ENCODE results near the gene PALD1. TPM values are rescaled to one million over a fixed set of nuclear protein-coding genes. Genes with fewer than 3 reads are reported as not detected.

PALD1 gene
- polyA plus RNA-seq, 1 of the 3 experiments (the other 2 are of a cell fraction) = 0.16 TPM

DNA sequence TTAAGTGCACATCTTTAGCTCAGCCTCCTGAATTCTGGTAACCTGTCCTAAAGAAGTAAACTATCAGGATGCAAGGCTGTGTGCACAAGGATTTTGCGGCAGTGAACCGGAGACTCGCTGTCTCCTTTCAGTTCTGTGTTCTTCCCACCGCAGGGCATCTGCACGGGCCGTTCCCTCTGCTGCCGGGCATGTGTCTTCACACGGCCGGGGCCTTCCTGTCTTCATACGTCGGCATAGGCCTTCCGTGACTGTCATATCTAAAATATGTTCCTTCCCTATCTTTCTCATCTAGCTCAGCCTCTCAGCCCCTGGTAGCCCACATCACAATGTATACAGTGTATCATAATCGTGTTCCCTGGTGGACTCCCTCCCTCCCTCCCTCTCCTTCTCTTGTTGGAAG, 16.4 kb downstream of the PALD1 start:
- H3K9me2 ChIP-seq = no peaks in the 10 kb centered on the region
- POLR2A ChIA-PET = no interaction called here
- H3F3A ChIP-seq (replicated peaks; ENCODE audit: insufficient read depth) = no peaks in the 10 kb centered on the region
- CTCF ChIA-PET = interaction anchor here (2.8 kb wide), 1 partner anchor 33 kb away, joined by 9 read pairs; no protein-coding TSS in a partner anchor
- 84% methylated on average over 13 of the region's 13 CpGs for WGBS (ENCODE audit: low lambda C conversion rate)
- no peaks in the 10 kb centered on the region for H3K27me3 ChIP-seq (ENCODE audit: insufficient read depth)
- no peak overlapping the region for H3K4me3 ChIP-seq (ENCODE audit: low read depth in 2 of 2, low read length in 1 of 2)
- no peaks in the 10 kb centered on the region for H3K9me3 ChIP-seq
- no peak overlapping the region for H3K4me2 ChIP-seq
- no peak overlapping the region for H3K9ac ChIP-seq
- no peak for DNase-seq
- H3K4me1 ChIP-seq (ENCODE audit: control insufficient read depth in 1 of 2, insufficient read depth in 2 of 2, low read depth in 1 of 2, low read length in 1 of 2) = peaks cover 0 to 11% of the 10 kb centered on the region in 2 experiments; a peak in 1 of 4 replicates
- no peak overlapping the region for H3K27ac ChIP-seq (ENCODE audit: low read depth in 2 of 2, low read length in 1 of 2)
- no peak for TF ChIP-seq NFIC (IDR thresholded peaks at IDR 0.05; ENCODE audit: borderline replicate concordance)
- TF ChIP-seq MXI1 (IDR thresholded peaks at IDR 0.05; ENCODE audit: low read depth, low read length) = no peak
- no peak for TF ChIP-seq SIN3A (IDR thresholded peaks at IDR 0.05; ENCODE audit: borderline replicate concordance, low read depth, low read length)
- TF ChIP-seq POLR2AphosphoS5 (IDR thresholded peaks at IDR 0.05; ENCODE audit: low read depth, low read length) = no peak
- no peak for TF ChIP-seq EZH2phosphoT487 (IDR thresholded peaks at IDR 0.05; ENCODE audit: borderline replicate concordance, low read depth)
- TF ChIP-seq RCOR1 (IDR thresholded peaks at IDR 0.05; ENCODE audit: low read length) = no peak
- TF ChIP-seq NRF1 (IDR thresholded peaks at IDR 0.05; ENCODE audit: low read depth, low read length) = no peak
- TF ChIP-seq CHD2 (IDR thresholded peaks at IDR 0.05; ENCODE audit: low read length, partially characterized antibody) = no peak
- TF ChIP-seq, protein P1, sequence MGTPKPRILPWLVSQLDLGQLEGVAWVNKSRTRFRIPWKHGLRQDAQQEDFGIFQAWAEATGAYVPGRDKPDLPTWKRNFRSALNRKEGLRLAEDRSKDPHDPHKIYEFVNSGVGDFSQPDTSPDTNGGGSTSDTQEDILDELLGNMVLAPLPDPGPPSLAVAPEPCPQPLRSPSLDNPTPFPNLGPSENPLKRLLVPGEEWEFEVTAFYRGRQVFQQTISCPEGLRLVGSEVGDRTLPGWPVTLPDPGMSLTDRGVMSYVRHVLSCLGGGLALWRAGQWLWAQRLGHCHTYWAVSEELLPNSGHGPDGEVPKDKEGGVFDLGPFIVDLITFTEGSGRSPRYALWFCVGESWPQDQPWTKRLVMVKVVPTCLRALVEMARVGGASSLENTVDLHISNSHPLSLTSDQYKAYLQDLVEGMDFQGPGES (IDR thresholded peaks at IDR 0.05; ENCODE audit: low read depth, low read length) = no peak
- TF ChIP-seq GATA2 (CRISPR knock-in tag; IDR thresholded peaks at IDR 0.05) = no peak
- TF ChIP-seq ELF1 (IDR thresholded peaks at IDR 0.05) = no peak
- TF ChIP-seq, protein P2, sequence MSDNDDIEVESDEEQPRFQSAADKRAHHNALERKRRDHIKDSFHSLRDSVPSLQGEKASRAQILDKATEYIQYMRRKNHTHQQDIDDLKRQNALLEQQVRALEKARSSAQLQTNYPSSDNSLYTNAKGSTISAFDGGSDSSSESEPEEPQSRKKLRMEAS (IDR thresholded peaks at IDR 0.05; ENCODE audit: low read depth) = no peak
- no peak for TF ChIP-seq YY1 (IDR thresholded peaks at IDR 0.05; ENCODE audit: low read depth)
- TF ChIP-seq RAD21 (IDR thresholded peaks at IDR 0.05; ENCODE audit: low read length) = no peak
- no peak for TF ChIP-seq RFX5 (IDR thresholded peaks at IDR 0.05; ENCODE audit: low read length)
- no peaks in the 10 kb centered on the region for H3K79me2 ChIP-seq (ENCODE audit: insufficient read depth)
- no peaks in the 10 kb centered on the region for H4K20me1 ChIP-seq (ENCODE audit: insufficient read depth)
- H3K36me3 ChIP-seq (replicated peaks in 1 of 2; ENCODE audit: control insufficient read depth in 1 of 2, insufficient read depth in 2 of 2, low read length in 1 of 2) = no peaks in the 10 kb centered on the region
- H2AFZ ChIP-seq (ENCODE audit: low read depth) = no peak overlapping the region

DNA sequence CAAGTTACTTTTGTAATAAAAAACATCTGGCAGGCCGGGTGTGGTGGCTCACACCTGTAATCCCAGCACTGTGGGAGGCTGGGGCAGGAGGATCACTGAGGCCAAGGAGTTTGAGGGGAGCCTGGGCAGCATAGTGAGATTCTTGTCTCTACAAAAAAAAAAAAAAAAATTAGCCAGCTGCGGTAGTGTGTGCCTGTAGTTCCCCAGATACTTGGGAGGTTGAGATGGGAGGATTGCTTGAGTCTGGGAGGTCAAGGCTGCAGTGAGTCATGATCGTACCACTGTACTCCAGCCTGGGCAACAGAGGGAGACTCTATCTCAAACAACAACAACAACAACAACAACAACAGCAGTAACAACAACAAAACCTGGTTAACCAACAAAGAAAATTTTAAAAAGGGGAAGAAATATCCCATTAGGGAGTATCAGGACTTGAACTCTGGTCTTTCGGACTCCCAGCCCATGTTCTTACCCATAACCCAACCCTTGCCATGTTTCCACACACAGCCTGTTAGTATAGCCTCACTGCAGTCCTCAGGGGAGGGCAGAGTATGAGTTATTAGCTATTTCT, 17.2 kb downstream of the PALD1 start:
- no peak overlapping the region for H3K4me3 ChIP-seq (ENCODE audit: low read depth in 2 of 2, low read length in 1 of 2)
- H3K27me3 ChIP-seq (ENCODE audit: insufficient read depth) = no peaks in the 10 kb centered on the region
- no peak overlapping the region for H3K4me2 ChIP-seq
- no peaks in the 10 kb centered on the region for H3K79me2 ChIP-seq (ENCODE audit: insufficient read depth)
- no peaks in the 10 kb centered on the region for H3K36me3 ChIP-seq (replicated peaks in 1 of 2; ENCODE audit: control insufficient read depth in 1 of 2, insufficient read depth in 2 of 2, low read length in 1 of 2)
- CTCF ChIA-PET = interaction anchor here (2.8 kb wide), 1 partner anchor 34 kb away, joined by 9 read pairs; no protein-coding TSS in a partner anchor
- no peak overlapping the region for H3K9ac ChIP-seq
- WGBS (ENCODE audit: low lambda C conversion rate) = 72% methylated on average over 4 of the region's 4 CpGs
- H2AFZ ChIP-seq (ENCODE audit: low read depth) = no peak overlapping the region
- H3F3A ChIP-seq (replicated peaks; ENCODE audit: insufficient read depth) = no peaks in the 10 kb centered on the region
- H3K27ac ChIP-seq (ENCODE audit: low read depth in 2 of 2, low read length in 1 of 2) = no peak overlapping the region
- POLR2A ChIA-PET = no interaction called here
- peaks cover 0 to 11% of the 10 kb centered on the region in 2 experiments; a peak in 1 of 4 replicates for H3K4me1 ChIP-seq (ENCODE audit: control insufficient read depth in 1 of 2, insufficient read depth in 2 of 2, low read depth in 1 of 2, low read length in 1 of 2)
- TF ChIP-seq, protein P3, sequence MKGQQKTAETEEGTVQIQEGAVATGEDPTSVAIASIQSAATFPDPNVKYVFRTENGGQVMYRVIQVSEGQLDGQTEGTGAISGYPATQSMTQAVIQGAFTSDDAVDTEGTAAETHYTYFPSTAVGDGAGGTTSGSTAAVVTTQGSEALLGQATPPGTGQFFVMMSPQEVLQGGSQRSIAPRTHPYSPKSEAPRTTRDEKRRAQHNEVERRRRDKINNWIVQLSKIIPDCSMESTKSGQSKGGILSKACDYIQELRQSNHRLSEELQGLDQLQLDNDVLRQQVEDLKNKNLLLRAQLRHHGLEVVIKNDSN (IDR thresholded peaks at IDR 0.05; ENCODE audit: borderline replicate concordance, low read depth) = no peak
- TF ChIP-seq YY1 (IDR thresholded peaks at IDR 0.05; ENCODE audit: low read depth) = no peak
- TF ChIP-seq TEAD4 (IDR thresholded peaks at IDR 0.05; ENCODE audit: borderline replicate concordance, insufficient read depth) = no peak
- no peak for TF ChIP-seq EP300 (IDR thresholded peaks at IDR 0.05; ENCODE audit: borderline replicate concordance in 1 of 2, low read depth in 1 of 2, low read length in 1 of 2)
- no peak for TF ChIP-seq NRF1 (IDR thresholded peaks at IDR 0.05; ENCODE audit: low read depth, low read length)
- TF ChIP-seq RXRA (IDR thresholded peaks at IDR 0.05; ENCODE audit: borderline replicate concordance, low read depth) = no peak
- TF ChIP-seq RCOR1 (IDR thresholded peaks at IDR 0.05; ENCODE audit: low read length) = no peak
- no peak for TF ChIP-seq ELF1 (IDR thresholded peaks at IDR 0.05)
- no peak for TF ChIP-seq RAD21 (IDR thresholded peaks at IDR 0.05; ENCODE audit: low read length)
- H3K9me3 ChIP-seq = no peaks in the 10 kb centered on the region
- DNase-seq = no peak
- no peaks in the 10 kb centered on the region for H3K9me2 ChIP-seq
- H4K20me1 ChIP-seq (ENCODE audit: insufficient read depth) = no peaks in the 10 kb centered on the region

Measured in SK-N-SH (cell line).